Mucosa of descending colon (tissue), 3 donors: ENCODE measurements around the gene SSH2. TPM values are rescaled to one million over a fixed set of nuclear protein-coding genes. Genes with fewer than 3 reads are reported as not detected.
A peak's percentile ranks its signal among the peaks of the same experiment; 100 is the strongest.

Experiments
- ATAC-seq: fragments of 200-7000 bp; cut with Tn5 transposase; one replicate; pipeline ENCODE4 v1.9.1; 2020; ENCODE audit warnings: mild to moderate bottlenecking, moderate library complexity
- DNase-seq, 3 donors: peaks; one replicate each; pipeline ENCODE4 v3.0.0-alpha.2; 2020
- H3K36me3 ChIP-seq: fragments of 200-600 bp; one replicate; pipeline ENCODE4 v1.8.0; 2021; ENCODE audit warnings: low read depth, mild to moderate bottlenecking
- H3K4me1 ChIP-seq: fragments of 200-600 bp; one replicate; pipeline ENCODE4 v1.8.0; 2021; ENCODE audit warnings: low read depth, mild to moderate bottlenecking
- H3K4me3 ChIP-seq: fragments of 200-600 bp; one replicate; pipeline ENCODE4 v1.8.0; 2021; ENCODE audit warnings: mild to moderate bottlenecking
- H3K9me3 ChIP-seq: fragments of 200-600 bp; one replicate; pipeline ENCODE4 v1.8.0; 2021; ENCODE audit warnings: mild to moderate bottlenecking
- CTCF ChIP-seq: fragments of 200-600 bp; IDR thresholded peaks from one replicate; pipeline ENCODE4 v1.8.0; 2022; ENCODE audit warnings: antibody characterized with exemption, mild to moderate bottlenecking
- intact Hi-C, 2 donors: fragments of 100-400 bp; cut with DNase I in 1 of 2; cut with micrococcal nuclease in 1 of 2; formaldehyde crosslinking; loops; one replicate each; pipeline versions ENCODE4 v1.11.0 to v1.11.1; 2022; cut with DNase I, micrococcal nuclease
- total RNA-seq, 3 donors: library from RNA; stranded (reverse); fragmentation: NEBNext Ultra II Directional in 2 of 3; extraction: Animal tissue kit (Norgen Biotek cat#: 25700) in 2 of 3; gene quantifications; one replicate each; pipeline versions ENCODE4 v1.2.1 to v1.2.4, GENCODE V29; 2021 to 2023
- donor health status: DM: no; HTN: no; CAD: no; lungs with moderate emphysema.
- donor health status: DM: no; HTN: no; CAD: no.
- donor health status: DM: no; HTN: yes; CAD: no.

The SSH2 gene
- total RNA-seq, 3 donors from 2014 or later: 32.1 to 47.8 (median 40.8) TPM

GRCh38 chr17:29593591-29594518, 336.2 kb downstream of the SSH2 start:
- Histone ChIP-seq H3K4me3 (no peak overlapping the region), H3K36me3 (no peaks in the 10 kb centered on the region), H3K9me3 (no peaks in the 10 kb centered on the region), H3K4me1 (peaks cover 39% of the 10 kb centered on the region)
- TF ChIP-seq CTCF: no peak
- intact Hi-C loops: no loop called here
- DNase-seq (peak in 2 of 3 donors; percentile 52 to 62), ATAC-seq (no peak)

GRCh38 chr17:29592850-29593551, 337.0 kb downstream of the SSH2 start, which contains the start of gene ANKRD13B:
ANKRD13B (plus strand) TSS chr17:29593132; CDS start chr17:29593622, 490 bp downstream.
- Histone ChIP-seq H3K9me3 (no peaks in the 10 kb centered on the region), H3K4me1 (peaks cover 44% of the 10 kb centered on the region), H3K4me3 (peak within 1 kb of the TSS; percentile 32), H3K36me3 (no peaks in the 10 kb centered on the region)
- intact Hi-C loops: no loop called here
- no peak for TF ChIP-seq CTCF
- no peak for ATAC-seq
- DNase-seq: peak; percentile 63 to 74 (median 74)

GRCh38 chr17:29591737-29592608, 338.1 kb downstream of the SSH2 start:
- ATAC-seq (peak; percentile 81), DNase-seq (peak; percentile 93 to 96 (median 94))
- H3K4me3 ChIP-seq: no peak overlapping the region
- peak; percentile 99 for TF ChIP-seq CTCF
- H3K9me3 ChIP-seq: no peaks in the 10 kb centered on the region
- no peaks in the 10 kb centered on the region for H3K36me3 ChIP-seq
- H3K4me1 ChIP-seq: peaks cover 48% of the 10 kb centered on the region
- intact Hi-C loops: no loop called here

- peaks cover 48% of the 10 kb centered on the region for H3K4me1 ChIP-seq
- H3K4me3 ChIP-seq: no peak overlapping the region
- H3K36me3 ChIP-seq: no peaks in the 10 kb centered on the region
- TF ChIP-seq CTCF: no peak
- no peaks in the 10 kb centered on the region for H3K9me3 ChIP-seq
- DNase-seq (peak; percentile 41 to 75 (median 64)), ATAC-seq (no peak)
- intact Hi-C loops: no loop called here
Observed at GRCh38 chr17:29591146-29591736, 338.8 kb downstream of the SSH2 start.
